AG04449 (cell line): ENCODE results near the gene KRTAP5-2.
"Not testable (repeated sequence)": the region's sequence is repeated elsewhere in the genome, so short reads cannot be mapped to it uniquely, and the experiment has no call there.

Experiments
- CTCF ChIA-PET: fragments of 350-600 bp; formaldehyde crosslinking; extraction: SDS; loops from one replicate; lab custom pipeline; 2021; ENCODE audit warnings: antibody characterized with exemption; lab: Yijun Ruan, JAX
- POLR2A ChIA-PET: fragments of 400-600, 350-600 bp; formaldehyde crosslinking; extraction: SDS; loops from one replicate; lab custom pipeline; 2020; ENCODE audit warnings: antibody characterized with exemption, inconsistent platforms; lab: Yijun Ruan, JAX
- DNase-seq: peaks from one replicate; pipeline ENCODE4 v3.0.0-alpha.2; 2010; ENCODE audit warnings: low read depth, low spot score
- H3K4me3 ChIP-seq: 2 replicates; pipeline ENCODE4 v1.5.1; 2011; ENCODE audit warnings: low read depth, mild to moderate bottlenecking, control low read depth, low read length
- TF ChIP-seq, protein P1 (sequence below): IDR thresholded peaks from one replicate; pipeline ENCODE4 v1.5.1; 2011; ENCODE audit warnings: mild to moderate bottlenecking, moderate library complexity, low read length, control low read depth, inconsistent platforms; ENCODE audit not compliant: insufficient read depth; ENCODE audit errors: missing control alignments

KRTAP5-2 gene

GRCh38 chr11:1604711-1605110, 6.6 kb upstream of the KRTAP5-2 start:
- CTCF ChIA-PET: interaction anchor here (2.1 kb wide), 1 partner anchor 9 kb away, joined by 20 read pairs; no protein-coding TSS in a partner anchor

DNA sequence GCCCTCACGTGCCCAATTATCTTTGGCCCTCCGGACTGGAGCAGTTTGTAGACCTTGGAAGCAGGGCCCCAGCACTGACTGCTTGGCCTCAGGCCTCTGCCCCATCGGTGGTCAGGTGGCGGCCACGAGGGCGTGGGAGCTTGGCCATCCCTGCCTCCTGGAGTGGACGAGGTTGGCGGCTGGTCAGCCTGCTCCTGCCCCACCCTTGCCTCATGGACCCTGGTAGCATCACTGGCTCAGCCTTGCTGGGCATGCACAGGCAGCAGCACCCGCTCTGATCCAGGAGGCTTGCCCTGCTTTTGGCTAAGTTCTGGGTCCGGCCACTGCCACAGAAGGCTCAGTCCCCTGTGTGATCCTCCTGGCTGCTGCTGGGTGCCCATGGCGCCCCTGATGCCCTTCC, 6.1 kb upstream of the KRTAP5-2 start:
- ChIA-PET POLR2A (no interaction called here), CTCF (no interaction called here)
- DNase-seq: no peak
- TF ChIP-seq, protein P1, sequence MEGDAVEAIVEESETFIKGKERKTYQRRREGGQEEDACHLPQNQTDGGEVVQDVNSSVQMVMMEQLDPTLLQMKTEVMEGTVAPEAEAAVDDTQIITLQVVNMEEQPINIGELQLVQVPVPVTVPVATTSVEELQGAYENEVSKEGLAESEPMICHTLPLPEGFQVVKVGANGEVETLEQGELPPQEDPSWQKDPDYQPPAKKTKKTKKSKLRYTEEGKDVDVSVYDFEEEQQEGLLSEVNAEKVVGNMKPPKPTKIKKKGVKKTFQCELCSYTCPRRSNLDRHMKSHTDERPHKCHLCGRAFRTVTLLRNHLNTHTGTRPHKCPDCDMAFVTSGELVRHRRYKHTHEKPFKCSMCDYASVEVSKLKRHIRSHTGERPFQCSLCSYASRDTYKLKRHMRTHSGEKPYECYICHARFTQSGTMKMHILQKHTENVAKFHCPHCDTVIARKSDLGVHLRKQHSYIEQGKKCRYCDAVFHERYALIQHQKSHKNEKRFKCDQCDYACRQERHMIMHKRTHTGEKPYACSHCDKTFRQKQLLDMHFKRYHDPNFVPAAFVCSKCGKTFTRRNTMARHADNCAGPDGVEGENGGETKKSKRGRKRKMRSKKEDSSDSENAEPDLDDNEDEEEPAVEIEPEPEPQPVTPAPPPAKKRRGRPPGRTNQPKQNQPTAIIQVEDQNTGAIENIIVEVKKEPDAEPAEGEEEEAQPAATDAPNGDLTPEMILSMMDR: no peak
- no peak overlapping the region for H3K4me3 ChIP-seq

More at GRCh38 chr11:1604711-1605110, 6.6 kb upstream of the KRTAP5-2 start:
- TF ChIP-seq, protein P1: no peak
- H3K4me3 ChIP-seq: no peak overlapping the region
- DNase-seq: no peak
- POLR2A ChIA-PET: no interaction called here

DNA sequence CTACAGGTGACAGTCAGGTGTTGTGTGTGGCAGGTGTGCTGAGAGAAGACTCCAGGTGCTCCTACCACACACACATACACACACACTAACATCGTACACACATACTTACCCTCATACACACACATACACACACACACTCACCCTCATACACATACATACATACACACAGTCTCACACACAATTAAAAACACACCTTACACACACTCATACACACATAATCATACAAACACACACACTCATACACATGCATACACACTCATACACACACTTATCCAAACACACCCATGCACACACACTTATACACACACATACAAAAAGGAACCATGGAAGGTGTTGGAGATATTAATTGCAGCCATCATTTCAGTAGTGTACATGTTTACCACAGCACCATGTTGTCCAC, 5.5 kb upstream of the KRTAP5-2 start:
- ChIA-PET POLR2A (no interaction called here), CTCF (no interaction called here)
- DNase-seq: no peak
- no peak overlapping the region for H3K4me3 ChIP-seq
- TF ChIP-seq, protein P1: no peak

- H3K4me3 ChIP-seq, POLR2A ChIA-PET, DNase-seq: not testable (repeated sequence)
- CTCF ChIA-PET: interaction anchor here (1.0 kb wide), 1 partner anchor 27 kb away, joined by 6 read pairs; no protein-coding TSS in a partner anchor
Observed at GRCh38 chr11:1601663-1602062, 3.6 kb upstream of the KRTAP5-2 start.

DNA sequence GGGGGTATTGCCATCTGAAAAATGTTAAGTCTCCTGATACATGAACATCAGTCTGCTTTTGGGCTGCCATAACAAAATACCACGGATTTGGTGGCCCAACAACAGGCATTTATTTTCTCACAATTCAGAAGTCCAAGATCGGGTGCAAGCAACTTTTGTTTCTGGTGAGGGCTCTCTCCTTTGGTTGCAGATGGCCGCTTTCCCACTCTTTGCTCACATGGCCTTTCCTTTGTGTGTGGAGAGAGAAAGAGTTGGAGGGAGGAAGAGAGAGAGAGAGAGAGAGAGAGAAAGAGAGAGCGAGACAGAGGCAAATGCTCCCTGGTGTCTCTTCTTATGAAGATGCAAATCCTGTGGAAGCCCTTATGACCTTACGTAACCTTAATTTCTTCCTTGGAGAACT, 2.5 kb upstream of the KRTAP5-2 start:
- DNase-seq: no peak
- ChIA-PET CTCF (no interaction called here), POLR2A (no interaction called here)
- TF ChIP-seq, protein P1: no peak
- H3K4me3 ChIP-seq: no peak overlapping the region

GRCh38 chr11:1598816-1599215, 722 bp upstream of the KRTAP5-2 start:
- TF ChIP-seq, protein P1: no peak
- CTCF ChIA-PET: interaction anchor here (0.9 to 7.8 kb wide), 3 partner anchors 20 to 52 kb away, joined by 3 to 49 read pairs (median 5); no protein-coding TSS in a partner anchor
- DNase-seq: no peak
- POLR2A ChIA-PET: no interaction called here
- H3K4me3 ChIP-seq: no peak overlapping the region

GRCh38 chr11:1598406-1598805, 312 bp upstream of the KRTAP5-2 start:
- CTCF ChIA-PET: interaction anchor here (0.6 to 7.8 kb wide), 4 partner anchors 20 to 470 kb away, joined by 3 to 49 read pairs (median 4); no protein-coding TSS in a partner anchor
- H3K4me3 ChIP-seq, POLR2A ChIA-PET: not testable (repeated sequence)

More at GRCh38 chr11:1598406-1598805, 312 bp upstream of the KRTAP5-2 start:
- DNase-seq: not testable (repeated sequence)
